ENCODE data around the gene LRTM2.

Gene LRTM2

GRCh38 chr12:1847411-1847810 is 27.0 kb downstream of the LRTM2 start:
- TF ChIP-seq TAF1 (IDR thresholded peaks at IDR 0.05; ENCODE audit: borderline replicate concordance, insufficient read depth, low read length) (no peak), SIN3A (IDR thresholded peaks at IDR 0.05; ENCODE audit: borderline replicate concordance, insufficient read depth, low read length) (no peak)

DNA sequence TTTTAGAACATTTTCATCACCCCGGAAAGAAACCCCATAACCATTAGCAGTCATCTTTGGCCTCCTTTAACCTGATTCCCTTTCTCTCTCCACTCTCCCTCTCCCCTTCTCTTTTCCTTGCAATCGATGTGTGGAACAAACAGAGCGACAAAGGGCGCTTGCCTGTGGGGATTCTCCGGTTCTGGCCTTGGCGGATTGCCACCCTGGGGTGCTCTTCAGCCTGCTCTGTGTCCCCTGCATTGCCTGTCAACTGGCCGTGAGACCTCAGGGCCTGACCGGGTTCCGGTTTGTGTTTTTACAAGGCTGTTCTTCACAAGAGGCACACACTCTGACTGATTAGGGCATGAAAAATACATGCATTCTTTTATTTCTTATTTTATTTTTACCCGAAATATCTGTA is 27.8 kb downstream of the LRTM2 start:
- no peak for TF ChIP-seq SIN3A (IDR thresholded peaks at IDR 0.05; ENCODE audit: borderline replicate concordance, insufficient read depth, low read length)
- no peak for TF ChIP-seq FOXP2 (optimal IDR thresholded peaks at IDR 0.05; ENCODE audit: borderline replicate concordance, extremely low read depth, extremely low read length, insufficient read depth)
- TF ChIP-seq, protein P1, sequence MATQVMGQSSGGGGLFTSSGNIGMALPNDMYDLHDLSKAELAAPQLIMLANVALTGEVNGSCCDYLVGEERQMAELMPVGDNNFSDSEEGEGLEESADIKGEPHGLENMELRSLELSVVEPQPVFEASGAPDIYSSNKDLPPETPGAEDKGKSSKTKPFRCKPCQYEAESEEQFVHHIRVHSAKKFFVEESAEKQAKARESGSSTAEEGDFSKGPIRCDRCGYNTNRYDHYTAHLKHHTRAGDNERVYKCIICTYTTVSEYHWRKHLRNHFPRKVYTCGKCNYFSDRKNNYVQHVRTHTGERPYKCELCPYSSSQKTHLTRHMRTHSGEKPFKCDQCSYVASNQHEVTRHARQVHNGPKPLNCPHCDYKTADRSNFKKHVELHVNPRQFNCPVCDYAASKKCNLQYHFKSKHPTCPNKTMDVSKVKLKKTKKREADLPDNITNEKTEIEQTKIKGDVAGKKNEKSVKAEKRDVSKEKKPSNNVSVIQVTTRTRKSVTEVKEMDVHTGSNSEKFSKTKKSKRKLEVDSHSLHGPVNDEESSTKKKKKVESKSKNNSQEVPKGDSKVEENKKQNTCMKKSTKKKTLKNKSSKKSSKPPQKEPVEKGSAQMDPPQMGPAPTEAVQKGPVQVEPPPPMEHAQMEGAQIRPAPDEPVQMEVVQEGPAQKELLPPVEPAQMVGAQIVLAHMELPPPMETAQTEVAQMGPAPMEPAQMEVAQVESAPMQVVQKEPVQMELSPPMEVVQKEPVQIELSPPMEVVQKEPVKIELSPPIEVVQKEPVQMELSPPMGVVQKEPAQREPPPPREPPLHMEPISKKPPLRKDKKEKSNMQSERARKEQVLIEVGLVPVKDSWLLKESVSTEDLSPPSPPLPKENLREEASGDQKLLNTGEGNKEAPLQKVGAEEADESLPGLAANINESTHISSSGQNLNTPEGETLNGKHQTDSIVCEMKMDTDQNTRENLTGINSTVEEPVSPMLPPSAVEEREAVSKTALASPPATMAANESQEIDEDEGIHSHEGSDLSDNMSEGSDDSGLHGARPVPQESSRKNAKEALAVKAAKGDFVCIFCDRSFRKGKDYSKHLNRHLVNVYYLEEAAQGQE (IDR thresholded peaks at IDR 0.05; ENCODE audit: insufficient read depth in 1 of 2, low read depth in 2 of 2, low read length in 2 of 2) = no peak
- TF ChIP-seq POLR2AphosphoS5 (IDR thresholded peaks at IDR 0.05; ENCODE audit: low read depth, low read length) = no peak
- no peak for TF ChIP-seq TAF1 (IDR thresholded peaks at IDR 0.05; ENCODE audit: borderline replicate concordance, insufficient read depth, low read length)

- TF ChIP-seq SIN3A (IDR thresholded peaks at IDR 0.05; ENCODE audit: borderline replicate concordance, insufficient read depth, low read length) (no peak), FOXP2 (optimal IDR thresholded peaks at IDR 0.05; ENCODE audit: borderline replicate concordance, extremely low read depth, extremely low read length, insufficient read depth) (no peak), POLR2AphosphoS5 (IDR thresholded peaks at IDR 0.05; ENCODE audit: low read depth, low read length) (no peak), TAF1 (IDR thresholded peaks at IDR 0.05; ENCODE audit: borderline replicate concordance, insufficient read depth, low read length) (no peak)
- TF ChIP-seq, protein P1 (IDR thresholded peaks at IDR 0.05; ENCODE audit: insufficient read depth in 1 of 2, low read depth in 2 of 2, low read length in 2 of 2) = no peak
Observed at GRCh38 chr12:1848745-1849144, 28.4 kb downstream of the LRTM2 start.

- TF ChIP-seq POLR2AphosphoS5 (IDR thresholded peaks at IDR 0.05; ENCODE audit: low read depth, low read length) (no peak), FOXP2 (optimal IDR thresholded peaks at IDR 0.05; ENCODE audit: borderline replicate concordance, extremely low read depth, extremely low read length, insufficient read depth) (no peak), TAF1 (IDR thresholded peaks at IDR 0.05; ENCODE audit: borderline replicate concordance, insufficient read depth, low read length) (no peak), SIN3A (IDR thresholded peaks at IDR 0.05; ENCODE audit: borderline replicate concordance, insufficient read depth, low read length) (no peak)
- TF ChIP-seq, protein P1 (IDR thresholded peaks at IDR 0.05; ENCODE audit: insufficient read depth in 1 of 2, low read depth in 2 of 2, low read length in 2 of 2) = no peak
Observed at GRCh38 chr12:1851151-1851701, 30.9 kb downstream of the LRTM2 start.

DNA sequence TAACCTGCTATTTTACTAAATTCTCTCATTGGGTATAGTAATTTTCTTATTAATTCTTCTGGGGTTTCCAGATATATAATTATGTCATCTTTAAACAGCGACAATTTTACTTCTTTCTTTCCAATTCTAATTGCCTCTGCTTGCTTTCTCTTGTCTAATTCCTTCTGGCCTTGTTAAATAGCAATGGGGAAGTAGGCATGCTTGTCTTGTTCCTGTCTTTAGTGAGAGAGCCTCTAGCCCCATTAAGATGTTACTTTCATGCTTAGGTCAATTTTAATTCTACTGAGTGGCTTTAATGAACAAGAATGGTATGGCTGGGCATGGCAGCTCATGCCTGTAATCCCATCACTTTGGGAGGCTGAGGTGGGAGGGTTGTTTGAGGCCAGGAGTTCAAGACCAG is 31.7 kb downstream of the LRTM2 start:
- TF ChIP-seq SIN3A (IDR thresholded peaks at IDR 0.05; ENCODE audit: borderline replicate concordance, insufficient read depth, low read length) (no peak), TAF1 (IDR thresholded peaks at IDR 0.05; ENCODE audit: borderline replicate concordance, insufficient read depth, low read length) (no peak), FOXP2 (optimal IDR thresholded peaks at IDR 0.05; ENCODE audit: borderline replicate concordance, extremely low read depth, extremely low read length, insufficient read depth) (no peak), POLR2AphosphoS5 (IDR thresholded peaks at IDR 0.05; ENCODE audit: low read depth, low read length) (no peak)
- TF ChIP-seq, protein P1 (IDR thresholded peaks at IDR 0.05; ENCODE audit: insufficient read depth in 1 of 2, low read depth in 2 of 2, low read length in 2 of 2) = no peak

All from PFSK-1 (cell line).